Parathyroid adenoma (tissue), 2 donors: Measurements from ENCODE around the gene SCFD2.

Experiments used
- H2AFZ ChIP-seq: fragments of 300-600 bp; sonication (generic); one replicate; pipeline ENCODE4 v1.7.0; 2017; ENCODE audit warnings: antibody characterized with exemption, mild to moderate bottlenecking
- H3K27ac ChIP-seq: fragments of 300-600 bp; sonication (generic); one replicate; pipeline ENCODE4 v1.7.0; 2017
- H3K27me3 ChIP-seq: fragments of 300-600 bp; sonication (generic); one replicate; pipeline ENCODE4 v1.7.0; 2017; ENCODE audit warnings: low read length; ENCODE audit not compliant: control insufficient read depth, insufficient read depth
- H3K36me3 ChIP-seq: fragments of 300-600 bp; sonication (generic); one replicate; pipeline ENCODE4 v1.7.0; 2017; ENCODE audit warnings: low read length; ENCODE audit not compliant: control insufficient read depth, insufficient read depth
- H3K4me1 ChIP-seq: fragments of 300-600 bp; sonication (generic); one replicate; pipeline ENCODE4 v1.7.0; 2017; ENCODE audit warnings: control low read depth
- H3K4me2 ChIP-seq: fragments of 300-600 bp; sonication (generic); one replicate; pipeline ENCODE4 v1.7.0; 2017; ENCODE audit warnings: low read length
- H3K4me3 ChIP-seq: fragments of 300-600 bp; sonication (generic); one replicate; pipeline ENCODE4 v1.7.0; 2017; ENCODE audit warnings: low read depth, low read length
- H3K79me2 ChIP-seq: fragments of 300-600 bp; sonication (generic); one replicate; pipeline ENCODE4 v1.7.0; 2017; ENCODE audit warnings: control low read depth
- H3K9ac ChIP-seq: fragments of 300-600 bp; sonication (generic); one replicate; pipeline ENCODE4 v1.7.0; 2017; ENCODE audit warnings: mild to moderate bottlenecking
- H3K9me3 ChIP-seq: fragments of 300-600 bp; sonication (generic); one replicate; pipeline ENCODE4 v1.7.0; 2017; ENCODE audit warnings: low read length; ENCODE audit not compliant: control insufficient read depth
- TF ChIP-seq, protein P1 (sequence below): fragments of 300-600 bp; sonication (generic); IDR thresholded peaks from one replicate; pipeline ENCODE4 v1.7.0; 2017; ENCODE audit warnings: antibody characterized with exemption, mild to moderate bottlenecking
- donor health status: primary hyperparathyroidism.

SCFD2 gene

GRCh38 chr4:52915730-52916300 is 450.0 kb downstream of the SCFD2 start:
- TF ChIP-seq, protein P1, sequence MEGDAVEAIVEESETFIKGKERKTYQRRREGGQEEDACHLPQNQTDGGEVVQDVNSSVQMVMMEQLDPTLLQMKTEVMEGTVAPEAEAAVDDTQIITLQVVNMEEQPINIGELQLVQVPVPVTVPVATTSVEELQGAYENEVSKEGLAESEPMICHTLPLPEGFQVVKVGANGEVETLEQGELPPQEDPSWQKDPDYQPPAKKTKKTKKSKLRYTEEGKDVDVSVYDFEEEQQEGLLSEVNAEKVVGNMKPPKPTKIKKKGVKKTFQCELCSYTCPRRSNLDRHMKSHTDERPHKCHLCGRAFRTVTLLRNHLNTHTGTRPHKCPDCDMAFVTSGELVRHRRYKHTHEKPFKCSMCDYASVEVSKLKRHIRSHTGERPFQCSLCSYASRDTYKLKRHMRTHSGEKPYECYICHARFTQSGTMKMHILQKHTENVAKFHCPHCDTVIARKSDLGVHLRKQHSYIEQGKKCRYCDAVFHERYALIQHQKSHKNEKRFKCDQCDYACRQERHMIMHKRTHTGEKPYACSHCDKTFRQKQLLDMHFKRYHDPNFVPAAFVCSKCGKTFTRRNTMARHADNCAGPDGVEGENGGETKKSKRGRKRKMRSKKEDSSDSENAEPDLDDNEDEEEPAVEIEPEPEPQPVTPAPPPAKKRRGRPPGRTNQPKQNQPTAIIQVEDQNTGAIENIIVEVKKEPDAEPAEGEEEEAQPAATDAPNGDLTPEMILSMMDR: no peak
- Histone ChIP-seq H3K9ac (no peak overlapping the region), H3K9me3 (no peaks in the 10 kb centered on the region), H3K79me2 (no peaks in the 10 kb centered on the region), H3K4me2 (no peak overlapping the region), H3K27me3 (no peaks in the 10 kb centered on the region), H3K36me3 (no peaks in the 10 kb centered on the region), H3K4me3 (no peak overlapping the region), H2AFZ (no peak overlapping the region), H3K4me1 (no peaks in the 10 kb centered on the region), H3K27ac (no peak overlapping the region)

DNA sequence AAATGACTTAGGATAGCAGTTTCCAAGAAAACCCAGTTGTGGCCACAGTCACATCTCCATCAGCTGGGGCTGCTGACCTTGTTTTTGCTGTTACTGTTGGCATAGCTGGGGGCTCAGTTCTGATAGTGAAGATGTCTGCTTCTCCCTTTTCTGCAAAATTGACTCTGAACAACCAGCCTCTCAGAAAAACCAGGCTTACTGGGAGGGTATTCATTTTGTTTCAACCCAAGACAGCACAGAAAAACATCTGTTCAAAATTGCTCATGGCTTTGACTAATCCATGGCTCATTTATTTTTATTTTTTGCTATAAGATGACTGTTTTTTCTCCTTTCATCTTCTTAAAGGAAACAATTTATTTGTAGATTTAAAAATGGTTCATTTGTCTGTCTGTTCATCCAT is 450.7 kb downstream of the SCFD2 start:
- H3K4me1 ChIP-seq: no peaks in the 10 kb centered on the region
- no peaks in the 10 kb centered on the region for H3K9me3 ChIP-seq
- H2AFZ ChIP-seq: no peak overlapping the region
- no peak overlapping the region for H3K4me3 ChIP-seq
- TF ChIP-seq, protein P1: no peak
- no peak overlapping the region for H3K4me2 ChIP-seq
- no peak overlapping the region for H3K27ac ChIP-seq
- no peaks in the 10 kb centered on the region for H3K27me3 ChIP-seq
- H3K9ac ChIP-seq: no peak overlapping the region
- no peaks in the 10 kb centered on the region for H3K79me2 ChIP-seq
- no peaks in the 10 kb centered on the region for H3K36me3 ChIP-seq

- no peaks in the 10 kb centered on the region for H3K4me1 ChIP-seq
- no peaks in the 10 kb centered on the region for H3K9me3 ChIP-seq
- no peak overlapping the region for H3K4me2 ChIP-seq
- TF ChIP-seq, protein P1: no peak
- H3K4me3 ChIP-seq: no peak overlapping the region
- H2AFZ ChIP-seq: no peak overlapping the region
- no peak overlapping the region for H3K27ac ChIP-seq
- no peak overlapping the region for H3K9ac ChIP-seq
- no peaks in the 10 kb centered on the region for H3K79me2 ChIP-seq
- no peaks in the 10 kb centered on the region for H3K27me3 ChIP-seq
- H3K36me3 ChIP-seq: no peaks in the 10 kb centered on the region
Observed at GRCh38 chr4:52914051-52914605, 451.7 kb downstream of the SCFD2 start.

GRCh38 chr4:52912608-52913007 is 453.3 kb downstream of the SCFD2 start:
- Histone ChIP-seq H3K9ac (no peak overlapping the region), H3K27me3 (no peaks in the 10 kb centered on the region), H3K4me1 (no peaks in the 10 kb centered on the region), H3K4me2 (no peak overlapping the region), H2AFZ (no peak overlapping the region), H3K36me3 (no peaks in the 10 kb centered on the region), H3K4me3 (no peak overlapping the region), H3K79me2 (no peaks in the 10 kb centered on the region), H3K27ac (no peak overlapping the region), H3K9me3 (no peaks in the 10 kb centered on the region)
- TF ChIP-seq, protein P1: no peak

GRCh38 chr4:52911684-52912294 is 454.1 kb downstream of the SCFD2 start:
- H3K9ac ChIP-seq: no peak overlapping the region
- H3K27me3 ChIP-seq: no peaks in the 10 kb centered on the region
- H2AFZ ChIP-seq: no peak overlapping the region
- no peak overlapping the region for H3K4me3 ChIP-seq
- H3K9me3 ChIP-seq: no peaks in the 10 kb centered on the region
- H3K27ac ChIP-seq: no peak overlapping the region
- no peak overlapping the region for H3K4me2 ChIP-seq
- no peaks in the 10 kb centered on the region for H3K79me2 ChIP-seq
- no peaks in the 10 kb centered on the region for H3K36me3 ChIP-seq
- TF ChIP-seq, protein P1: peak; percentile 28
- no peaks in the 10 kb centered on the region for H3K4me1 ChIP-seq
